Medulla oblongata (tissue), 1 donor: ENCODE results near the gene SFI1.
"Not testable (repeated sequence)": the region's sequence is repeated elsewhere in the genome, so short reads cannot be mapped to it uniquely, and the experiment has no call there.

Experiments used
- DNase-seq: peaks from one replicate; pipeline ENCODE4 v3.0.0-alpha.2; 2015; ENCODE audit errors: extremely low spot score

SFI1 gene

GRCh38 chr22:31586137-31586920 lies 90.0 kb downstream of the SFI1 start:
- no peak for DNase-seq

- no peak for DNase-seq
Measured at GRCh38 chr22:31588970-31589675, 92.8 kb downstream of the SFI1 start.

DNA sequence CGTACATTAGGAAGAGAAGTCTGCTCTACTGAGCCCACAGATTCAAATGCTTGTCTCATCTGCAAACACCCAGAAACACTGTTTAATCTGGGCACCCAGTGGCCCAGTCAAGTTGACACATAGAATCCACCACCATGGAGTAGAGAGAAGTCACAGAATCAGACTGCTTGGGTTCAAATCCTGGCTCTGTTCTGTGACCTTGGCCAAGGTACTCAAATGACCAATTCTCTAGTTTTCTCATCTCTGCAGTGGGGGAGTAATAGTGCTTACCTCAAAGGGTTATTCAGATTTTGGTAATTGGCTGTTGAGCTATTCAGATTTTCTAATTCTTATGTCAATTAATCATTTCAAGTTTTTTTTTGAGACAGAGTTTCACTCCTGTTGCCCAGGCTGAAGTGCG lies 93.8 kb downstream of the SFI1 start:
- not testable (repeated sequence) for DNase-seq

DNA sequence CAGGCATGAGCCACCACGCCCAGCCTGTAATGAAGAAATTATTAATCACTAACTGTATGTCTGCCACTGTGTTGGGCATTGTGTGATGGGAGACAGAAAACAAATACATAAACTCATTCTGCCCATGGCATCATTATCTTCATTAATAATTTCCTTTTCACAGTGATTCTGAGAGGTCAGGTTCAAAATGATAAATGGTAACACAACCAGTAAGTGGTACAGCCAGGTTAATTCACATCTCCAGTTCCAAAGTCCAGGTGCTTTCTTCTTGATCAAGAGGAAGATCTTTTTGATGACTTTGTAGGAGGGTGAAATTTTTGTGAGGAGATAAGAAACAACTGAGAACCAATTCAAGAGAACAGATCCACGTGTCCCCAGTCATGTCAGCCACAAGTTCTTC lies 98.9 kb downstream of the SFI1 start:
- DNase-seq = no peak

DNA sequence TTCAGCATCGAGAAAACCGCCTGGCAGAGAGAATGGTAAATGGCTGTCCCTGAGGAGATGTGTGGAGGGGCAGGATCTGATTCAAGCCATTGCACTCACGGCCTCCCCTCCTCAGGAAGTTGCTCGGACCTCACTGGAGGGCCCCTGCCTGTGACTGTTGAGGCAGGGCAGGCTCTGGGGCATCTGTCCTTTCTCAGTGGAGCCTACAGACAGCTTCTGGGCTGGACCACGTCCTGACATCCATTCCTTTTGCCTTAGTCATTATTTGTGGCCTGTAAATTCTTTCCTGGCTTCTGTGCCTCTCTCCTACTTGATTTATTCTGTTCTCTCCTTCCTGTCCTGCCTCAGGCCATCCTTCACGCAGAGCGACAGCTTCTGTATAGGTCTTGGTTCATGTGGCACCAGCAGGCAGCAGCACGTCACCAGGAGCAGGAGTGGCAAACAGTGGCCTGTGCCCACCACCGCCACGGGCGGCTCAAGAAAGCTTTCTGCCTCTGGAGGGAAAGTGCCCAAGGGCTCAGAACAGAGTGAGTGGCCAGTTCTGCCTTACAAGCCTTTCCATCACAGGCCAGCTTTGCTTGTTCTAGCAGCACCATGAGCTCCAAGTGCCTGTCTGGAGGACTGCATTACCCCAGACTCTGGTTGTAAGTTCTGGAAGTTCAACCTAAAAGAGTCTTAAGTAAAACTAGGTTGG lies 106.1 kb downstream of the SFI1 start:
- no peak for DNase-seq

DNA sequence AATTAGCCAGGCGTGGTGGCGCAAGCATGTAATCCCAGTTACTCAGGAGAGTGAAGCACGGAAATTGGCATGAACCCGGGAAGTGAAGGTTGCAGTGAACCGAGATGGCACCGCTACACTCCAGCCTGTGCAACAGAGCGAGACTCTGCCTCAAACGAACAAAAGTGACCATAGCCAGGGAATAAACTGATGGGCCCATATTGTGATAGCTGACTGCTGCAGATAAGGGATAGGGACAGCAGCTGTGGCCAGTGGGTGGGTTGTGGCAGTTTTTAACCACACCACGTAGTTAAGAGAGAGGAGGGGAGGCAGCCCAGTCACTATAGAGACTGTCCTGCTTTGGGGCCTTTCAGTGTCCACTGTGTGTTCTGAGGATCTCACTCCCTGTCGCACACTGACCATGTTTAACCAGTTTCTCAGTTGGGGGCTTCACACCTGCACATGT lies 106.8 kb downstream of the SFI1 start:
- no peak for DNase-seq

GRCh38 chr22:31603574-31603973 lies 107.2 kb downstream of the SFI1 start:
- DNase-seq = no peak

DNA sequence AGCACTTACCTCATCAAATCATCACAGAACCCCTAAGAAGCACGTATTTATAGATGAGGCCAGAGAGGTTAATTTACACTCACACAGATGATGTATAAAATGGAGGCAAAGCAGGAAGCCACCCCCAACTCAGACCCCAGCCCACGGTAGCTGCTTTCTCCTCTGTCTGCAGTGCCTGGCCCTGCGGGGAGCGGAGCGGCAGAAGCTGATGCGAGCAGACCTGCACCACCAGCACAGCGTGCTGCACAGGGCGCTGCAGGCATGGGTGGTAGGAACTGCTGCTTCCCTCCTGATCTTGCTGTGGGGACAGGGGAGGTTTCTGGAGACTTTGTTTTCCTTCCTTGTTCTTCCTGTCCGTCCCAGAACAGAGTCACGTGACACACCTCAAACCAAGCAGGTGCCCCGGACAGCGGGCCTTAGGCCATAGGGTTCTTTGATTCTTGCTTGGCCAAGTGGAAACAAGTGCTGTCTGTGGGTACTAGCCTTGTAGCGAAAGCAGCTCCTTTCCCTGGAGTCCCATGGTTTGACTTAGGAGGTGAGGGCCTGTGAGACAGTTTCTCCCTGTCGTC lies 107.9 kb downstream of the SFI1 start:
- DNase-seq = no peak

DNA sequence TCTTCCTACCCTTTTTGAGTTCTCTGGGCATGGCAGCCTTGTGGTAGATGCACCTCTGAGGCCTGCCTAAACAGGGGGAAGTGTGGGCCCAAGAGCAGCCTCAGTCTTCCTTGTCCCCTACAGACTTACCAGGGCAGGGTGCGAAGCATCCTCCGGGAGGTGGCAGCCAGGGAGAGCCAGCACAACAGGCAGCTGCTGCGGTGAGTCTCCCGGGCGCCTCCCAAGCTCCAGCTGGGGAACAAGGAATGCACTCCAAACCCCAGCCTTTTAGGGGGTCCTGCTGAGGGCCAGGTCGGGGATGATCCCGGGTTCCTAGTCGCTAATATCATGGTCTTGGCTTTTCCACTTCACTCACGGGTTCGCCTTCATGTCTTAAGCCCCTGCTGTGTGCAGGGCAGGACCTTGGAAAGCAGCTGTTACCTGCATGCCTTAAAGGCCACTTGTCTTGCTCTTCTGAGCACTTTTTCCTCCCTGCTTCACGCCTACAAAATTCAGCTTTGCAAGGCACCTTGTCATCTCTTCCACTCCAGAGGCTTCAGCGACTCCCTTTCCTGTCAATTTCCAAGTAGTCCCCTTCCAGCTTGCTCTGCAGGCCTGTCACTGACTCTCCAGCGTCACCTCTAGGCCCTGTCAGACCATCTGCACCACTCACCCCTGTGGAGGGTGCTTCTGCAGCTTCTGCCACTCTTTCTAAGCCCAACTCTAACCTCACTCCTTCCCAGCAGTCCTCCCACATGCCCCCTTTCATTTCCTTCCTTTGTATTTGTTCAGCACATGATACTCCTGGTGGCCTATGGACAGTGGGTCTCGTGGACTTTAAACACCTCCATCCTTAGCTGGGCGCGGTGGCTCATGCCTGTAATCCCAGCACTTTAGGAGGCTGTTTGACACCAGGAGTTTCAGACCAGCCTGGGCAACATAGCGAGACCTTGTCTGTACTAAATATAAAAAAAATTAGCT lies 108.7 kb downstream of the SFI1 start:
- no peak for DNase-seq

GRCh38 chr22:31605851-31606585 lies 109.7 kb downstream of the SFI1 start:
- no peak for DNase-seq

DNA sequence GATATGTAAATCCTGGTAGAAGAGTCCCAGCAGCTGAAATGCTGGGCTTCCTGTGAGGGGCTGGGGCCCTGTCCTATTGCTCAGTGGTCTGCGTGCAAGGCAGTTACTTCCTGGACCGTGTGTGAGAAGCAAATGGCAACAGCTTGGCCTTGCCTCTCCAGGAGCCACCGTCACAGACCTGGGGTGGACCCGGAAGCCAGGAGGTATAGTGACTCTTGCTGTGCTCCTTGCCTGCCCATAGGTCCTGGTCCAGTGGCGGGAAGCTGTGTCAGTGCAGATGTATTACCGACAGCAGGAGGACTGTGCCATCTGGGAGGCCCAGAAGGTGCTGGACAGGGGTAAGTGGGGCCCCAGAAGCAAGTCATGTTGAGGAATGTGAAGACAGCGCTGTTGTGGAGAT lies 111.4 kb downstream of the SFI1 start:
- no peak for DNase-seq

DNA sequence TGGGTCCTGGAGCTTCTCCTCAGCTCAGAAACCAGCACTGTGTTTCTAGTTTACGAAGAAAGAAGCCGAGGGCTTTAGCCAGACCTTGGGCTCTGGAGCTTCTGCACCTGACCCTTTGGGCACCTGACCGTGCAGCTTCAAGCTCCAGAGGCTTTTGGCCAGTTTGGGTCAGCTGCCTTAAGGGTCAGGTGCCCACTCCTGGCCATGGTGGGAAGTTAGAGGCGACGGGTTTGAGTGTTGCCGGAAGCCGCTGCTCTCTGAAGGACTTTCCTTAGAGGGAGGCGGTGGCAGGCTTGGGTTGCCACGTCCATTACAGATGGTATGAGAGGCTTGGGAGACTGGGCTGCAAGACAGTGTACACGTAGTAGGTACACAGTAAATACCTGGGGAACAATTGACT lies 113.4 kb downstream of the SFI1 start:
- DNase-seq = no peak

GRCh38 chr22:31610611-31611010 lies 114.3 kb downstream of the SFI1 start:
- no peak for DNase-seq

DNA sequence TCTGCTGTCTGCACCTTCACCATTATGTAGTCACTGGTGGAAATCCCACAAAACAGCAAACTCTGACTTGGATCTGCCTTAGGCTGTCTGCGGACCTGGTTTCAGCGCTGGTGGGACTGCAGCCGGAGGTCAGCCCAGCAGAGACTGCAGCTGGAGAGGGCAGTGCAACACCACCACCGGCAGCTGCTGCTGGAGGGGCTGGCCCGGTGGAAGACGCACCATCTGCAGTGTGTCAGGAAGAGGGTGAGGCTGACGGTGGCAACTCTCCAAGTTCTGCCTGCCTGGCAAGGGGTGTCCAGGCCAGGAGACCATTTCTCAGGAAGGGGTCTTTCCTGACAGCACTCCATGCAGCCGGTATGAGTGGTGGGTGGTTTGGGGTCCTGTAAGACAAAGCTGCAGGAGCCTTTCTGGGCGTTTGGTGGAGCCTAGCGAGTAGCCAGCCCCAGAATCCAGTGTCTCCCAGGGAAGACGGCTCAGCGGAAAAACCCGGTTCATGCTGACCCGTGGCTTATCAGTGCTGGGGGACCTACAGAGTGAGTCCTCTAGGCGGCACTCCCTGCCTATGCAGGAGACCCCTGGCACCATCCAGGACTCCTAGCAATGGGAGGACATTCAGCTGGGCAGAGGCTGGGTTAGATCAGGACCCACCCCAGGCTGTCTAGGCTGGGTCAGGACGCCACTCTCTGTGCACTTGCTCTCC lies 114.9 kb downstream of the SFI1 start:
- DNase-seq = no peak

DNA sequence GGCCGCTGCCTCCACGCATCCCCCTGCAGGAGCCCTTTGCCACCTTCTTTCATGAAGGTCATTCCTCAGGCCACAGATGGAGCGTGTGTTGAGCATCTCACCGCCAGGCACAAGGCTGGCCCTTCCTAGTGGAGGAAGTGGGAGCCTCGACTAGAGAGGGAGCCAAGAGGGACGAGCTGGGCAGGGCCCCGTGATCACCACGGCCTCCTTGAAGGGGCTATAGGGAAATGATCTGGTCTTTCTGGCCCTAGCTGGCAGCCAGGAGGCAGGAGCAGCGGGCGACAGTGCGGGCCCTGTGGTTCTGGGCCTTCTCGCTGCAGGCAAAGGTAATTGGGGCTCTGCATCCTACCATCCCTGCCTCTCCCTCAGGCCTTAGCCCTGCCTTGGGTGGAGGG lies 116.6 kb downstream of the SFI1 start:
- no peak for DNase-seq

- no peak for DNase-seq
Measured at GRCh38 chr22:31613286-31613903, 117.1 kb downstream of the SFI1 start.

GRCh38 chr22:31613904-31614296 lies 117.6 kb downstream of the SFI1 start:
- DNase-seq = no peak

DNA sequence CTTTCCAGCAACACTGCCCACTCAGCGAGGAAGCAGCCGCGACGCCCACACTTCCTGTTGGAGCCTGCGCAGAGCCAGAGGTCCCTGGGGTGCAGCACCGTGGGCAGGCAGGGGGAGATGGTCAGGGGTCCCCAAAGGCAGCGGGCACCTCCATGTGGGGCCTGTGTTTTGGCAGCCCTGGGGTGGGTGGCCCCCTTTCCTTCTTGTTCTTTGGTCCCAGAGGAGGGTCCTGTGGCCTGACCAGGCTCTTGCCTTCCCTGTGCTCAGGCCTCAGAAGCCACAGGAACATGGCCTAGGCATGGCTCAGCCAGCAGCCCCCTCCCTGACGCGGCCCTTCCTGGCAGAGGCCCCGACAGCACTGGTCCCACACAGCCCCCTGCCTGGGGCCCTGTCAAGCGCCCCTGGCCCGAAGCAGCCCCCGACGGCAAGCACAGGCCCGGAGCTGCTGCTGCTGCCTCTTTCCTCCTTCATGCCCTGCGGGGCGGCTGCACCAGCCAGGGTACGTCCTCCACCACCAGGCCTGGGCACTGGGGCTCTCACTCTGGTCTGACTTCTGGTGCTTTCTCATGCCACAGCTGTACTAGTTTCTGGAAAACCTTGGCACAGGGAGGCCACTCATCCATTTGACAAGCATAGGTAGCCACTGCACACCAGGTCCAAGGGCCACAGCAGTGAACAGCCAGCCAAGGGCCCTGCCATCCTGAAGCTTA lies 118.6 kb downstream of the SFI1 start:
- no peak for DNase-seq

GRCh38 chr22:31615491-31615860 lies 119.1 kb downstream of the SFI1 start:
- DNase-seq = no peak
